Measurements from ENCODE around the gene RUNX3. TPM values are rescaled to one million over a fixed set of nuclear protein-coding genes. Genes with fewer than 3 reads are reported as not detected.
A peak's percentile ranks its signal among the peaks of the same experiment; 100 is the strongest.

The RUNX3 gene
- total and polyA plus RNA-seq, 8 donors, result 0.98 to 8.7 (median 1.5) TPM

- Histone ChIP-seq H3K36me3 (no peaks in the 10 kb centered on the region), H3K9me3 (no peaks in the 10 kb centered on the region), H3K4me3 (no peak overlapping the region), H3K4me1 (no peaks in the 10 kb centered on the region), H3K27ac (no peak overlapping the region), H3K27me3 (peaks cover 0 to 61% of the 10 kb centered on the region in 2 donors)
- intact Hi-C loops (cut with DNase I), result no loop called here
- ATAC-seq (no peak), DNase-seq (no peak)
- TF ChIP-seq, protein P1, sequence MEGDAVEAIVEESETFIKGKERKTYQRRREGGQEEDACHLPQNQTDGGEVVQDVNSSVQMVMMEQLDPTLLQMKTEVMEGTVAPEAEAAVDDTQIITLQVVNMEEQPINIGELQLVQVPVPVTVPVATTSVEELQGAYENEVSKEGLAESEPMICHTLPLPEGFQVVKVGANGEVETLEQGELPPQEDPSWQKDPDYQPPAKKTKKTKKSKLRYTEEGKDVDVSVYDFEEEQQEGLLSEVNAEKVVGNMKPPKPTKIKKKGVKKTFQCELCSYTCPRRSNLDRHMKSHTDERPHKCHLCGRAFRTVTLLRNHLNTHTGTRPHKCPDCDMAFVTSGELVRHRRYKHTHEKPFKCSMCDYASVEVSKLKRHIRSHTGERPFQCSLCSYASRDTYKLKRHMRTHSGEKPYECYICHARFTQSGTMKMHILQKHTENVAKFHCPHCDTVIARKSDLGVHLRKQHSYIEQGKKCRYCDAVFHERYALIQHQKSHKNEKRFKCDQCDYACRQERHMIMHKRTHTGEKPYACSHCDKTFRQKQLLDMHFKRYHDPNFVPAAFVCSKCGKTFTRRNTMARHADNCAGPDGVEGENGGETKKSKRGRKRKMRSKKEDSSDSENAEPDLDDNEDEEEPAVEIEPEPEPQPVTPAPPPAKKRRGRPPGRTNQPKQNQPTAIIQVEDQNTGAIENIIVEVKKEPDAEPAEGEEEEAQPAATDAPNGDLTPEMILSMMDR (IDR thresholded peaks at IDR 0.05), result no peak
Observed at GRCh38 chr1:24870551-24871195, 59.4 kb downstream of the RUNX3 start.

DNA sequence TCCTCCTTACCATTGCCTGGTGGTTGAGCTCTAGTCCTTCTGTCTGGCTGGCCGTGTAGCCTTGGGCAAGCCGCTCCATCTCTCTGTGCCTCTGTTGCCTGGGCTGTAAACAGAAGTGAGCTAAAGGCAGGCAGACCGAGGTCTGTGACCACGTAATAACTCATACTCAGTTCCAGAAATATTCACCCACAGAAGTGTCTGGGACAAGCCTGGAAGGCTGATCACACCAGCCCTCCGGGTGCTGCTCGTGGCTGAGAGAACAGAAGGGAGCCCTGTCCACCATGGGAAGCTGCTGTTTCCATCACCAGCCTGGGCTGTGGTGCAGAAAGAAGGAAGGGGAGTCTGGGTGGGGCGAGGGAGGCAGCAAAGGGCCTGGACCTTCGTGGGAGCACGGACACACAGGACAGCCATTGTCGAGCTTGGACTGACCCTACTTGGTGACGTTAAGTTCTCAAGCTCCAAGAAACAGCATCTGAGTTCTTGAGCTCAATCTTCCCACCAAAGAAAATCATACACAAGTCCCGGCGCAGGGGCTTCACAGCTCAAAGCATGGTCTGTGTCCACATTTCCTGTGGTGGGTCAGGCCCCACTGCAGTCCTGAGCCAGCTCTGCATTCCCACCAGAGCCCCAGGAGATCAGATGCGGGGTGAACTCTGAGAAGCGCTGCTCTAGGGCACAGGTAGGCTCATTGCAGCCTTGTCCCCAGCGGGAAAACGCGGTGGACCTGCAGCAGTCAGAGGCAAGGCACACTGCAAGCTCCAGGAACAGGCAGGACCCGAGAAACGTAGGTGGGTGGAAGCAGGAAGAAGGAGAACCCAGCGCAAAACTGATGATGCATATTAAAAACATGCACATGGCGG lies 61.8 kb downstream of the RUNX3 start:
- Histone ChIP-seq H3K27ac (no peak overlapping the region), H3K9me3 (no peaks in the 10 kb centered on the region), H3K4me3 (no peak overlapping the region), H3K36me3 (no peaks in the 10 kb centered on the region), H3K27me3 (peaks cover 0 to 58% of the 10 kb centered on the region in 2 donors), H3K4me1 (no peaks in the 10 kb centered on the region)
- TF ChIP-seq, protein P1 (IDR thresholded peaks at IDR 0.05), result no peak
- DNase-seq, result peak in 1 of 4 donors; percentile 42
- ATAC-seq, result no peak
- intact Hi-C loops (cut with DNase I), result no loop called here

DNA sequence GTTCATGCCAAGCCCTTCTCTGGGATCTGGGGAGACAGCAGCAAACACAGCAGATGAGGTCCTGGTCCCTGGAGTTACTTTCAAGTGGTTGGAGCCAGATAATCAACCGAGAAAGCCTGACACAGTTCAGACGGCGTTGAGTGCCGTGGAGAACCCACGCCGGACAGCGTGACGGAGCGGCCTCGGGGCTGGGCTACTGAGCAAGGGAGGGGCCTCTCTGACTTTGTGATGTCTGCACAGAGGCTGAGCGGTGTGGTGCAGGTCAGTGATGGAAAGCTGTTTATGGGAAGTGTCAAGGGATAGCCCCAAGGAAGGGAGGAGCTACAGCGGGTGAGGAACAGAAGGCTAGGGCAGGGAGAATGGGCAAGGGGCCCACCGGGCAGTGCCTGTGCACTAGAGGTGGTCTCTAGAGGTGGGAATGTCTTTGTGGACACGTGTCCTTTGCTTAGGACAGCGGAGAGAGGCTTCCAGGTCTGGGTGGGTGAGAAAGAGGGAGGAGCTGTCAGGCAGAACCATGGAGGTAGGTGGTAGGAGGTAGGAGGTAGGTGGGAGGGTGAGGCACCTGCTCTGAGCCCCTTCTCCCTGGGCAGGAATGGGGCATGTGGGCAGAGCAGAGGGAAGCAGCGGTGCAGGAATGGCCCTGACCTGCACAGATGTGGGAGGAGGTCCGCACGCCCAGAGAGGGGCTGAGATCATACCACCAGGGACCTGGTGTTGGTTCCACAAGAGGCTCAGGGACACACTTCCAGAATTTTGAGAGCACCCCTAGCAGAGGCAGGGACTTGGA lies 62.8 kb downstream of the RUNX3 start:
- intact Hi-C loops (cut with DNase I), result no loop called here
- Histone ChIP-seq H3K4me1 (peaks cover 0 to 5% of the 10 kb centered on the region in 2 donors), H3K27ac (no peak overlapping the region), H3K27me3 (peaks cover 0 to 58% of the 10 kb centered on the region in 2 donors), H3K9me3 (no peaks in the 10 kb centered on the region), H3K4me3 (no peak overlapping the region), H3K36me3 (no peaks in the 10 kb centered on the region)
- DNase-seq, result no peak
- TF ChIP-seq, protein P1 (IDR thresholded peaks at IDR 0.05), result no peak
- no peak for ATAC-seq

DNA sequence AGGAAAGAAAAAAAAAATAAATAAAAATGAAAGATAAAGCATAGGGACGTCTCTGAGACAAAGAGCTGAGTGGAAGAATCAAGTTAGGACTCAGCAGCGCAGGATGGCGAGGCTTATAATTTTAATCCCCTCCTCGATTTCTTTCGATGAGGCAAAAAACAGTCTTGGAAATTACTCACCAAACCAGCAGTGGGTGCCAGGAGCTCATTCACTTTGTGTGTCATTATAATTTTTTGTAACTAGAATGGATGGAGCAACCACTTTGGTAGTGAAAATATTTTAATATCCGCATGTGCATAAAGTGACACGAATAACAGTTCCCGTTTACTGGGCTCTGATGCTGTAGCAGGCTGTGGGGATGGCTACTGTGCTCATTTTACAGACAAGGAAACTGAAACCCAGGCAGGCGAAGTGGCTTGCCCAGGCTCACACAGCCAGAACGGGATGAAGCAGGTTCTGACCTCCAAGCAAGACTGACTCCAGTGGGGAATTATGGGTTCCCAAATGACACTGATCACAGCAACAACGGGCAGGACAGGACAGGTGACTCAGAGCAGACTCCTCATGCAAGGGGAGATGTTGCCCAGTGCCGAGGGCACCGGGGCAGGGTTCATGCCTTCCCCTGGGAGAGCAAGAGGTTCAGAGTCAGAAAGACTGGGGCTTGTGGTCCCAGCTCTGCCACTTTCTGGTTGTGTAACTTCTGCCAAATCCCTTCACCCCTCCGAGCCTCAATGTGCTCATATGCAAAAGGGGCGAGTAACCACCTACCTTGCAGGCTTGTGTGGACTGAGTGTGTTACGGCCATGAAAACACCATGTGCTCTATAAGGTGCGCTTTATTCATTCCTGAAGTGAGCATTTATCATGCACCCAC lies 63.6 kb downstream of the RUNX3 start:
- Histone ChIP-seq H3K4me3 (no peak overlapping the region), H3K36me3 (no peaks in the 10 kb centered on the region), H3K9me3 (no peaks in the 10 kb centered on the region), H3K4me1 (peaks cover 0 to 5% of the 10 kb centered on the region in 2 donors), H3K27me3 (peaks cover 0 to 59% of the 10 kb centered on the region in 2 donors), H3K27ac (no peak overlapping the region)
- ATAC-seq (no peak), DNase-seq (no peak)
- intact Hi-C loops (cut with DNase I), result no loop called here
- TF ChIP-seq, protein P1 (IDR thresholded peaks at IDR 0.05), result no peak
